ENCODE data around the gene CCSER1. TPM values are rescaled to one million over a fixed set of nuclear protein-coding genes. Genes with fewer than 3 reads are reported as not detected.
"Not testable (repeated sequence)": the region's sequence is repeated elsewhere in the genome, so short reads cannot be mapped to it uniquely, and the experiment has no call there.

CCSER1 gene
- total and polyA plus RNA-seq, 9 donors, result 0.21 to 8.3 (median 3.2) TPM

DNA sequence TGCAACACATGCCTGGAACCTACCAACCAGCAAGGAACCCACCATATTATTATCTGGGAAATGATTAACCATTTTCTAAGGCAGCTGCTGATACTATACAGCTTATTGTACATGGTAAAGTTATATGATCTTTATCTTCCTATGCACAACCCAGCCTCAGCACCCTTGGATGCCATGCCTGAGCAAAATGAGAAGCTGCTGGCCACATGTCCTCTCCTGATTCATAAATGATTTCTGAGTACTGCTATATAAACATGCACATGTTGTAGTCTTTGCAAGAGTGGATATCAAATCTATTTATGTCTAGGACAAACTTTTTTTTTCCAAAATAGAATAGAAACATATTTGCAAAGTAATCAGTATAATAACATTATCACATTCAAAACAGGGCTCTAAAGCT is 1043.6 kb downstream of the CCSER1 start:
- no peak for DNase-seq
- intact Hi-C loops (cut with DNase I), result no loop called here
- H3K9me3 ChIP-seq, result no peaks in the 10 kb centered on the region
- H3K4me1 ChIP-seq (ENCODE audit: insufficient read depth), result no peaks in the 10 kb centered on the region
- TF ChIP-seq EP300 (IDR thresholded peaks at IDR 0.05) (no peak), POLR2A (IDR thresholded peaks at IDR 0.05) (no peak)
- TF ChIP-seq, protein P1, sequence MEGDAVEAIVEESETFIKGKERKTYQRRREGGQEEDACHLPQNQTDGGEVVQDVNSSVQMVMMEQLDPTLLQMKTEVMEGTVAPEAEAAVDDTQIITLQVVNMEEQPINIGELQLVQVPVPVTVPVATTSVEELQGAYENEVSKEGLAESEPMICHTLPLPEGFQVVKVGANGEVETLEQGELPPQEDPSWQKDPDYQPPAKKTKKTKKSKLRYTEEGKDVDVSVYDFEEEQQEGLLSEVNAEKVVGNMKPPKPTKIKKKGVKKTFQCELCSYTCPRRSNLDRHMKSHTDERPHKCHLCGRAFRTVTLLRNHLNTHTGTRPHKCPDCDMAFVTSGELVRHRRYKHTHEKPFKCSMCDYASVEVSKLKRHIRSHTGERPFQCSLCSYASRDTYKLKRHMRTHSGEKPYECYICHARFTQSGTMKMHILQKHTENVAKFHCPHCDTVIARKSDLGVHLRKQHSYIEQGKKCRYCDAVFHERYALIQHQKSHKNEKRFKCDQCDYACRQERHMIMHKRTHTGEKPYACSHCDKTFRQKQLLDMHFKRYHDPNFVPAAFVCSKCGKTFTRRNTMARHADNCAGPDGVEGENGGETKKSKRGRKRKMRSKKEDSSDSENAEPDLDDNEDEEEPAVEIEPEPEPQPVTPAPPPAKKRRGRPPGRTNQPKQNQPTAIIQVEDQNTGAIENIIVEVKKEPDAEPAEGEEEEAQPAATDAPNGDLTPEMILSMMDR (IDR thresholded peaks at IDR 0.05), result no peak
- H3K27me3 ChIP-seq, result no peaks in the 10 kb centered on the region
- no peak overlapping the region for H3K27ac ChIP-seq
- no peak overlapping the region for H3K4me3 ChIP-seq
- no peaks in the 10 kb centered on the region for H3K36me3 ChIP-seq

DNA sequence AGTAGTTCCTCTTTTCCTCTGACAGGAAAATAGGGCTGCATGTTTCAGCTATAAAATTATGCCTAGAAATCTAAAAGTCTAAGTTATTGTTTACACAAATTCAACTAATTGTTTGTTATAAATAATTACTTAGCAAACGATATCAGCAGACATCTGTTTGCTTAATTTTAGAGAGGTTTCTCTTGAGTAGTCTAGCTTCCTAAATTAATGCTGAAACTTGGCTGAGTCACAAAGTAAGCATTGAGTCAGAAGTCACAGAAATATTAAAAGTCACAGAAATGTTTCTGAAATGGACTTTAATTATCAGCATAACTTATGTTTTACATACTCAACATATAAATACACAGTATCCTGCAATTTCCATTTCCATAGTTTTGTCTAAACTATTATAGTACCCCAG is 1044.0 kb downstream of the CCSER1 start:
- intact Hi-C loops (cut with DNase I), result no loop called here
- Histone ChIP-seq H3K27me3 (no peaks in the 10 kb centered on the region), H3K27ac (no peak overlapping the region), H3K36me3 (no peaks in the 10 kb centered on the region), H3K4me1 (ENCODE audit: insufficient read depth) (no peaks in the 10 kb centered on the region), H3K4me3 (no peak overlapping the region), H3K9me3 (no peaks in the 10 kb centered on the region)
- no peak for DNase-seq
- no peak for TF ChIP-seq POLR2A (IDR thresholded peaks at IDR 0.05)
- no peak for TF ChIP-seq EP300 (IDR thresholded peaks at IDR 0.05)
- TF ChIP-seq, protein P1 (IDR thresholded peaks at IDR 0.05), result no peak
- 8 to 26% (median 10%) methylated on average over 1 of the region's 1 CpG for whole genome bisulfite sequencing, 3 donors

DNA sequence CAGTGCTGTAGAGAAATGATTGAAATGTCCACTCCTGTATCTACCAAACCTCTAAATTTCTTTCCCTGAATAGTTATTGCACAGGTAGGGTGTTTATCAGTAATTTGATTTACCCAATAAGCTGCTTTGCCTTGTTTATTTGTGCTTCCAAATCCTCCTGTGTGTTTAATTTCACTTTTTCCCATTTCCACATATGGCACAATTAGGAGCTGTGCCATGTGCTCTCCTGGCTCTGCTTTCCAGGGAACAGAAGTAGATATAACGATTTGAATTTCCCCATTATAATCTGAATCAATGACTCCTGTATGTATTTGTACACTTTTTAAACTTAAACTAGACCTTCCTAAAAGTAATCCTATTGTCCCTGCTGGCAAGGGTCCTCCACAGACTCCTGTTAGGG is 1057.9 kb downstream of the CCSER1 start:
- H3K27ac ChIP-seq; H3K4me1 ChIP-seq (ENCODE audit: insufficient read depth); H3K27me3 ChIP-seq; H3K9me3 ChIP-seq; H3K4me3 ChIP-seq; DNase-seq; H3K36me3 ChIP-seq; intact Hi-C loops (cut with DNase I): not testable (repeated sequence)
- 70 to 80% (median 76%) methylated on average over 1 of the region's 1 CpG for WGBS, 3 donors

DNA sequence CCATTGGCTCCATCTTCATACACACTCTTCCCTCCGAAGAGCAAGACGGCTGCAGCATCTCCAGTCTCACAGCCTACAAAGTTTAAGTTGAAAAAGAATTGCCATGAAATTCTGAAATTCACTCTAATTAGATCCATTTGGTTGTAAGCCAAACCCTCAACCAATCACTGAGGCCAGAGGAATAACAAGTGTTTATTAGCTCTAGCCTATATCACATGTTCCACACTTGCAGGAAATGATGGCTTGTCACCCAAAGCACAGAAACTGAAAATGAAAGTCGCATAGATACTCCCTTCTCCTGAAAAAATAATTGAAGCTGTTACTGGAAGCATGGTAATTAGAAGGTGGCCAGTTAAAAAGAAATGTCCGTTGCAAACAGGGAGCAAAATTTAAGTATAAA is 1071.8 kb downstream of the CCSER1 start:
- Histone ChIP-seq H3K27ac (no peak overlapping the region), H3K27me3 (no peaks in the 10 kb centered on the region), H3K9me3 (no peaks in the 10 kb centered on the region), H3K36me3 (no peaks in the 10 kb centered on the region), H3K4me3 (no peak overlapping the region), H3K4me1 (ENCODE audit: insufficient read depth) (no peaks in the 10 kb centered on the region)
- TF ChIP-seq POLR2A (IDR thresholded peaks at IDR 0.05), result no peak
- WGBS, 3 donors, result 65 to 74% (median 65%) methylated on average over 4 of the region's 4 CpGs
- no peak for DNase-seq
- intact Hi-C loops (cut with DNase I), result no loop called here

DNA sequence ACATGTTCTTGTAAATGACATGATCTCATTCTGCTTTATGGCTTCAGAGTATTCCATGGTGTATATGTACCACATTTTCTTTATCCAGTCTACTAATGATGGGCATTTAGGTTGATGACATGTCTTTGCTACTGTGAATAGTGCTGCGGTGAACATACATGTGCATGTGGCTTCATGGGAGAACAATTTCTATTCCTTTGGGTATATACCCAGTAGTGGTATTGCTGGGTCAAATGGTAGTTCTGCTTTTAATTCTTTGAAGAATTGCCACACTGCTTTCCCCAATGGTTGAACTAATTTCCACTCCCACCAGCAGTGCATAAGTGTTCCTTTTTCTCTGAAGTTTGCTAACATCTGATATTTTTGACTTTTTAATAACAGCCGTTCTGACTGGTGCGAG is 1080.3 kb downstream of the CCSER1 start:
- Histone ChIP-seq H3K4me3 (no peak overlapping the region), H3K36me3 (no peaks in the 10 kb centered on the region), H3K27ac (no peak overlapping the region), H3K27me3 (no peaks in the 10 kb centered on the region), H3K9me3 (no peaks in the 10 kb centered on the region), H3K4me1 (ENCODE audit: insufficient read depth) (no peaks in the 10 kb centered on the region)
- TF ChIP-seq, protein P1 (IDR thresholded peaks at IDR 0.05), result no peak
- TF ChIP-seq POLR2A (IDR thresholded peaks at IDR 0.05) (no peak), EP300 (IDR thresholded peaks at IDR 0.05) (no peak)
- intact Hi-C loops (cut with DNase I), result no loop called here
- WGBS, 3 donors, result 94 to 97% (median 95%) methylated on average over 3 of the region's 3 CpGs
- no peak for DNase-seq

DNA sequence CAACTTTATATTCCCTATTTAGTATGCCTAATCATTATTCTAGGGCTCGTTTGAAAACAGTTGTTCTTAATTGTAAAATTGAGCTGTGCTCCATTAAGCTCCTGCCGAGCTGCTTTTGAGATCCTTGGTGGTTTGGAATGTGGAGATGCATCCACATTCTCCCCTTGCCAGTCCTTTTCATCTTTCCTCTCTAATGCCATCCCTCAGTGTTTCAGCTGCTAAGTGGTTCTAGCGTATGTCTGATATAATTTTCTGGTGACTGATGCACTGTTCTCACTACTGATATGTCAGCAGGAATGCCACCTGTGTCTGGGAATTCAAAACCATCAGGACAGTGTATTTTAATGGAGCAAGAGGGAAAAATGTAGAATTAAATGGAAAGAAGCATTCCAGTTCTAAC is 1085.0 kb downstream of the CCSER1 start:
- H3K9me3 ChIP-seq, result no peaks in the 10 kb centered on the region
- no peak overlapping the region for H3K4me3 ChIP-seq
- no peak for DNase-seq
- 57 to 69% (median 57%) methylated on average over 3 of the region's 3 CpGs for WGBS, 3 donors
- H3K4me1 ChIP-seq (ENCODE audit: insufficient read depth), result no peaks in the 10 kb centered on the region
- TF ChIP-seq EP300 (IDR thresholded peaks at IDR 0.05) (no peak), POLR2A (IDR thresholded peaks at IDR 0.05) (no peak)
- TF ChIP-seq, protein P1 (IDR thresholded peaks at IDR 0.05), result no peak
- H3K27ac ChIP-seq, result no peak overlapping the region
- intact Hi-C loops (cut with DNase I), result no loop called here
- no peaks in the 10 kb centered on the region for H3K36me3 ChIP-seq
- H3K27me3 ChIP-seq, result no peaks in the 10 kb centered on the region

DNA sequence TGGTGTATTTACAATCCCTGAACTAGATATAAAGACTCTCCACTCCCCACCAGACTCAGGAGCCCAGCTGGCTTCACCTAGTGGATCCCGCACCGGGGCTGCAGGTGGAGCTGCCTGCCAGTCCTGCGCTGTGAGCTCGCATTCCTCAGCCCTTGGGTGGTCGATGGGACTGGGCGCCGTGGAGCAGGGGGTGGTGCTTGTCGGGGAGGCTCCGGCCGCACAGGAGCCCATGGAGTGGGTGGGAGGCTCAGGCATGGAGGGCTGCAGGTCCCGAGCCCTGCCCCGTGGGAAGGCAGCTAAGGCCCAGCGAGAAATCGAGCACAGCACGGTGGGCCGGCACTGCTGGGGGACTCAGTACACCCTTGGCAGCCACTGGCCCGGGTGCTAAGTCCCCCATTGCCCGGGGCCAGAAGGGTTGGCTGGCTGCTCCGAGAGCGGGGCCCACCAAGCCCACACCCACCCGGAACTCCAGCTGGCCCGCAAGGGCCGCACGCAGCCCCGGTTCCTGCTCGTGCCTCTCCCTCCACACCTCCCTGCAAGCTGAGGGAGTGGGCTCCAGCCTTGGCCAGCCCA is 1090.7 kb downstream of the CCSER1 start:
- H3K4me3 ChIP-seq; H3K4me1 ChIP-seq (ENCODE audit: insufficient read depth); H3K27ac ChIP-seq; intact Hi-C loops (cut with DNase I); H3K36me3 ChIP-seq; DNase-seq; H3K9me3 ChIP-seq; H3K27me3 ChIP-seq: not testable (repeated sequence)
- WGBS, 3 donors, result 95 to 98% (median 96%) methylated on average over 9 to 26 of the region's 26 CpGs
